Omental fat pad (tissue), 4 donors: ENCODE data around the gene PLPP1. TPM values are rescaled to one million over a fixed set of nuclear protein-coding genes. Genes with fewer than 3 reads are reported as not detected.

Source experiments
- ATAC-seq: fragments of 150-250 bp; one replicate; pipeline ENCODE4 v1.9.1; 2016; ENCODE audit warnings: mild to moderate bottlenecking, moderate library complexity; ENCODE audit not compliant: low FRiP score
- DNase-seq: peaks from one replicate; pipeline ENCODE4 v3.0.0-alpha.2; 2019; ENCODE audit warnings: low spot score
- CTCF ChIP-seq, 3 donors: fragments of 450-650 bp; IDR thresholded peaks; one replicate each; pipeline ENCODE4 v1.5.1; 2016 to 2017; ENCODE audit warnings: antibody characterized with exemption in 3 of 3, mild to moderate bottlenecking in 3 of 3, moderate library complexity in 2 of 3
- small RNA-seq: library from RNA; depleted of rRNA; stranded (forward); fragments of <200 nt; gene quantifications from one replicate; pipeline ENCODE3, GENCODE V24; 2016
- total RNA-seq, 4 donors: library from RNA; depleted of rRNA; stranded (reverse); fragments of >200 nt; gene quantifications; one replicate each; pipeline ENCODE4 v1.1.0, GENCODE V29; 2016

The PLPP1 gene
- total RNA-seq, 4 donors from 2014 or later = 248 to 593 (median 409) TPM

GRCh38 chr5:55387865-55388264 lies 146.9 kb downstream of the PLPP1 start:
- no peak for DNase-seq
- no peak for TF ChIP-seq CTCF (IDR thresholded peaks at IDR 0.05)
- no peak for ATAC-seq

GRCh38 chr5:55386356-55386755 lies 148.4 kb downstream of the PLPP1 start:
- ATAC-seq (no peak), DNase-seq (no peak)
- TF ChIP-seq CTCF (IDR thresholded peaks at IDR 0.05) = no peak

GRCh38 chr5:55385846-55386245 lies 148.9 kb downstream of the PLPP1 start:
- TF ChIP-seq CTCF (IDR thresholded peaks at IDR 0.05) = no peak
- DNase-seq (no peak), ATAC-seq (no peak)

- TF ChIP-seq CTCF (IDR thresholded peaks at IDR 0.05) = no peak
- DNase-seq (no peak), ATAC-seq (no peak)
These were observed 149.5 kb downstream of the PLPP1 start for GRCh38 chr5:55385227-55385626.

- DNase-seq (no peak), ATAC-seq (no peak)
- TF ChIP-seq CTCF (IDR thresholded peaks at IDR 0.05) = no peak
These were observed 150.7 kb downstream of the PLPP1 start for GRCh38 chr5:55384072-55384471.

GRCh38 chr5:55383254-55383653 lies 151.5 kb downstream of the PLPP1 start:
- DNase-seq (no peak), ATAC-seq (no peak)
- TF ChIP-seq CTCF (IDR thresholded peaks at IDR 0.05) = no peak

- ATAC-seq = no peak
- TF ChIP-seq CTCF (IDR thresholded peaks at IDR 0.05) = no peak
- DNase-seq = no peak
These were observed 157.0 kb downstream of the PLPP1 start for GRCh38 chr5:55377810-55378209.

Small RNA genes lying within 50 kb of the gene (small RNA-seq; reads per million reads assigned to genes)
- gene MIR5687 = not detected

Other genes starting within 250 kb of the PLPP1 start
- gene DHX29, start 227.3 kb downstream of the PLPP1 start, total RNA-seq = 10 to 100 TPM; 23.0 to 29.2 (median 25.7) TPM
- gene MTREX, start 227.0 kb downstream of the PLPP1 start, total RNA-seq = 100 to 1,000 TPM in 1 of 4 donors, 10 to 100 TPM in 3; 82.5 to 102 (median 86.1) TPM
- 10 to 100 TPM; 13.2 to 26.2 (median 20.1) TPM for gene SLC38A9, start 177.4 kb upstream of the PLPP1 start, total RNA-seq
- not detected for gene DDX4, start 203.1 kb upstream of the PLPP1 start, total RNA-seq